A549 (cell line): ENCODE measurements around the gene OBSCN. TPM values are rescaled to one million over a fixed set of nuclear protein-coding genes. Genes with fewer than 3 reads are reported as not detected.

Source experiments
- ATAC-seq, 2 experiments: fragments of 200-7000 bp in 1 of 2; fragments of >200 bp in 1 of 2; cut with Nextera tagmentation in 1 of 2; cut with Tn5 transposase in 1 of 2; 3 replicates each; pipeline versions ENCODE4 v1.8.0 to v1.9.1; 2018 to 2020; ENCODE audit warnings: mild to moderate bottlenecking in 1 of 2, moderate library complexity in 1 of 2
- CTCF ChIA-PET: fragments of 300-600 bp; sonication (Branson Sonifier 250); formaldehyde crosslinking; extraction: SDS; loops from one replicate; lab custom pipeline; 2021; ENCODE audit warnings: antibody characterized with exemption, inconsistent platforms; lab: Yijun Ruan, JAX
- POLR2A ChIA-PET: fragments of 350-600 bp; formaldehyde crosslinking; extraction: SDS; loops from one replicate; lab custom pipeline; 2021; ENCODE audit warnings: antibody characterized with exemption, inconsistent platforms; lab: Yijun Ruan, JAX
- DNase-seq, 2 experiments: peaks; one replicate each; pipeline versions ENCODE4 v3.0.0 to v3.0.0-alpha.2; 2011 to 2016; ENCODE audit warnings: low read depth in 1 of 2, low spot score in 1 of 2
- FAIRE-seq: peaks from 2 replicates; lab custom pipeline; 2011; peaks lifted over from hg19 to GRCh38; lab: Jason Lieb, UNC
- H3K27ac ChIP-seq, 2 experiments: fragments of >200 bp; sonication (Bioruptor Twin); formaldehyde crosslinking; 3 replicates each; pipeline ENCODE4 v1.5.1; 2016 to 2017
- H3K4me1 ChIP-seq: fragments of >200 bp; sonication (Bioruptor Twin); formaldehyde crosslinking; 3 replicates; pipeline ENCODE4 v1.6.1; 2016
- H3K4me2 ChIP-seq: fragments of >200 bp; sonication (Bioruptor Twin); formaldehyde crosslinking; 3 replicates; pipeline ENCODE4 v1.6.1; 2016
- H3K4me3 ChIP-seq: fragments of >200 bp; sonication (Bioruptor Twin); formaldehyde crosslinking; 3 replicates; pipeline ENCODE4 v1.5.1; 2016
- H3K9me3 ChIP-seq: fragments of >200 bp; sonication (Bioruptor Twin); formaldehyde crosslinking; 3 replicates; pipeline ENCODE4 v1.6.1; 2016
- CBX2 ChIP-seq: fragments of 200-600 bp; sonication (generic); IDR thresholded peaks from 2 replicates; pipeline ENCODE4 v1.6.1; 2016; ENCODE audit warnings: low read depth, mild to moderate bottlenecking, borderline replicate concordance
- CEBPB ChIP-seq, 2 experiments: fragments of >200 bp in 1 of 2; sonication (Bioruptor Twin) in 1 of 2; formaldehyde crosslinking in 1 of 2; IDR thresholded peaks; 2 replicates each; pipeline ENCODE4 v1.6.1; 2012 to 2016
- CHD2 ChIP-seq: fragments of 150-350 bp; IDR thresholded peaks from 2 replicates; pipeline ENCODE4 v1.6.1; 2014; ENCODE audit warnings: low read length; ENCODE audit not compliant: partially characterized antibody
- CHD4 ChIP-seq: fragments of 200-600 bp; sonication (generic); IDR thresholded peaks from 2 replicates; pipeline ENCODE4 v1.6.1; 2016; ENCODE audit warnings: antibody characterized with exemption, mild to moderate bottlenecking, borderline replicate concordance
- CTCF ChIP-seq: fragments of >200 bp; sonication (Bioruptor Twin); formaldehyde crosslinking; IDR thresholded peaks from 3 replicates; pipeline ENCODE4 v1.5.1; 2016
- ESRRA ChIP-seq: fragments of 150-350 bp; IDR thresholded peaks from 2 replicates; pipeline ENCODE4 v1.6.1; 2014; ENCODE audit warnings: mild to moderate bottlenecking, low read length, borderline replicate concordance
- FOSB ChIP-seq: fragments of 250-450 bp; sonication (Bioruptor Pico); IDR thresholded peaks from 2 replicates; pipeline ENCODE4 v1.5.0; 2020; ENCODE audit warnings: mild to moderate bottlenecking, moderate library complexity
- FOXS1 ChIP-seq: fragments of 250-450 bp; sonication (Bioruptor Pico); IDR thresholded peaks from 2 replicates; pipeline ENCODE4 v1.5.0; 2020; ENCODE audit warnings: mild to moderate bottlenecking, moderate library complexity
- GATA3 ChIP-seq: IDR thresholded peaks from 2 replicates; pipeline ENCODE4 v1.6.1; 2012; ENCODE audit warnings: borderline replicate concordance
- HDAC2 ChIP-seq: fragments of 200-600 bp; sonication (generic); IDR thresholded peaks from 2 replicates; pipeline ENCODE4 v1.6.1; 2016
- JUN ChIP-seq, 2 experiments: fragments of >200 bp; sonication (Bioruptor Twin); formaldehyde crosslinking; IDR thresholded peaks; 2 replicates in 1 of 2; 3 replicates in 1 of 2; pipeline ENCODE4 v1.6.1; 2016 to 2017
- JUNB ChIP-seq: fragments of >200 bp; sonication (Bioruptor Twin); formaldehyde crosslinking; IDR thresholded peaks from 2 replicates; pipeline ENCODE4 v1.6.1; 2016
- MAZ ChIP-seq: fragments of 150-350 bp; IDR thresholded peaks from 2 replicates; pipeline ENCODE4 v1.6.1; 2014; ENCODE audit warnings: antibody characterized with exemption, low read depth, low read length, borderline replicate concordance
- NFE2L2 ChIP-seq: fragments of 150-350 bp; conservative IDR thresholded peaks from 2 replicates; pipeline ENCODE4 v1.6.1; 2014; ENCODE audit warnings: low read length
- POLR2A ChIP-seq: IDR thresholded peaks from 2 replicates; pipeline ENCODE4 v1.6.1; 2012; ENCODE audit warnings: mild to moderate bottlenecking, low read length
- POLR2AphosphoS2 ChIP-seq: conservative IDR thresholded peaks from 2 replicates; pipeline ENCODE4 v1.6.1; 2012; ENCODE audit warnings: low read length, improper control_type of control experiment, inconsistent platforms
- RAD21 ChIP-seq, 2 experiments: fragments of >200 bp in 1 of 2; sonication (Bioruptor Twin) in 1 of 2; formaldehyde crosslinking in 1 of 2; IDR thresholded peaks in 1 of 2; conservative IDR thresholded peaks in 1 of 2; 2 replicates in 1 of 2; 3 replicates in 1 of 2; pipeline ENCODE4 v1.6.1; 2012 to 2018; ENCODE audit warnings: inconsistent platforms in 1 of 2
- RARB ChIP-seq: fragments of 250-450 bp; sonication (Bioruptor Pico); IDR thresholded peaks from 2 replicates; pipeline ENCODE4 v1.8.0; 2021; ENCODE audit warnings: mild to moderate bottlenecking, moderate library complexity
- RCOR1 ChIP-seq: fragments of 150-350 bp; IDR thresholded peaks from 2 replicates; pipeline ENCODE4 v1.6.1; 2014; ENCODE audit warnings: antibody characterized with exemption, low read length, low read depth
- RNF2 ChIP-seq: fragments of 200-600 bp; sonication (generic); IDR thresholded peaks from 2 replicates; pipeline ENCODE4 v1.6.1; 2016; ENCODE audit warnings: low read depth, mild to moderate bottlenecking, antibody characterized with exemption, moderate library complexity, borderline replicate concordance
- SREBF2 ChIP-seq: fragments of 450-650 bp; IDR thresholded peaks from 2 replicates; pipeline ENCODE4 v1.6.1; 2014; ENCODE audit warnings: mild to moderate bottlenecking, moderate library complexity
- TP53 ChIP-seq: fragments of 250-450 bp; sonication (Bioruptor Pico); IDR thresholded peaks from 2 replicates; pipeline ENCODE4 v1.5.0; 2021; ENCODE audit warnings: mild to moderate bottlenecking, moderate library complexity
- USF2 ChIP-seq: fragments of 450-650 bp; IDR thresholded peaks from 2 replicates; pipeline ENCODE4 v1.6.1; 2014; ENCODE audit warnings: antibody characterized with exemption
- ZC3H11A ChIP-seq: fragments of 450-650 bp; IDR thresholded peaks from 2 replicates; pipeline ENCODE4 v1.6.1; 2014; ENCODE audit warnings: antibody characterized with exemption, mild to moderate bottlenecking
- ZNF302 ChIP-seq: fragments of 250-450 bp; sonication (Bioruptor Pico); IDR thresholded peaks from 2 replicates; pipeline ENCODE4 v1.9.0; 2021; ENCODE audit warnings: inconsistent platforms, mild to moderate bottlenecking, moderate library complexity
- WGBS: methylation state at CpG from one replicate; pipeline ENCODE4 v1.1.6; 2017; ENCODE audit errors: missing lambda C conversion rate; 5-methylcytosine and 5-hydroxymethylcytosine counted together
- polyA plus RNA-seq, 4 experiments: library from polyadenylated mRNA; depleted of rRNA in 3 of 4; stranded (reverse); fragments of >200 nt; fragmentation: RNase III in 1 of 4; extraction: RNeasy Plus Mini Kit Qiagen cat#74134 plus additional on column Dnase treatment in 1 of 4; gene quantifications; 2 replicates in 3 of 4; 3 replicates in 1 of 4; pipeline ENCODE4 v1.2.3, GENCODE V29; 2011 to 2017

OBSCN gene
- polyA plus RNA-seq, 2 of the 4 experiments (the other 2 are of a cell fraction): 3.1 to 6.8 TPM

- H3K4me3 ChIP-seq: no peak overlapping the region
- no peaks in the 10 kb centered on the region for H3K9me3 ChIP-seq
- TF ChIP-seq NFE2L2: no peak
- no peak for TF ChIP-seq FOSB (CRISPR knock-in tag)
- no peak for TF ChIP-seq ESRRA
- TF ChIP-seq FOXS1 (CRISPR knock-in tag): no peak
- TF ChIP-seq SREBF2: no peak
- no peak overlapping the region for H3K27ac ChIP-seq
- FAIRE-seq (no peak), ATAC-seq (no peak), DNase-seq (no peak)
- ChIA-PET POLR2A (no interaction called here), CTCF (no interaction called here)
- WGBS: 49% methylated on average over 5 of the region's 8 CpGs
- no peak overlapping the region for H3K4me2 ChIP-seq
- H3K4me1 ChIP-seq: no peaks in the 10 kb centered on the region
Observed at GRCh38 chr1:228309326-228310067, 101.7 kb downstream of the OBSCN start.

GRCh38 chr1:228310162-228310792, 102.4 kb downstream of the OBSCN start:
- TF ChIP-seq ZC3H11A: no peak
- no peak for TF ChIP-seq POLR2AphosphoS2
- no peak for TF ChIP-seq JUNB
- no peak for TF ChIP-seq JUN (IDR thresholded peaks at IDR 0.05)
- no peak for TF ChIP-seq USF2
- TF ChIP-seq ESRRA: no peak
- no peak for TF ChIP-seq CBX2
- no peak for TF ChIP-seq FOSB (CRISPR knock-in tag)
- no peak for TF ChIP-seq MAZ
- TF ChIP-seq CHD2: no peak
- no peak for TF ChIP-seq POLR2A
- TF ChIP-seq RARB: no peak
- ATAC-seq (no peak), DNase-seq (no peak), FAIRE-seq (no peak)
- 63% methylated on average over 3 of the region's 3 CpGs for WGBS
- no peak overlapping the region for H3K27ac ChIP-seq
- ChIA-PET POLR2A (no interaction called here), CTCF (no interaction called here)
- no peaks in the 10 kb centered on the region for H3K9me3 ChIP-seq
- H3K4me1 ChIP-seq: no peaks in the 10 kb centered on the region
- H3K4me3 ChIP-seq: no peak overlapping the region
- H3K4me2 ChIP-seq: no peak overlapping the region

- FAIRE-seq: no peak
- TF ChIP-seq RNF2 (no peak), CBX2 (no peak), CHD2 (no peak), RCOR1 (no peak), ZNF302 (CRISPR knock-in tag) (no peak), GATA3 (no peak), CTCF (no peak), RAD21 (conservative IDR thresholded peaks at IDR 0.05 in 1 of 2, IDR thresholded peaks at IDR 0.05 in 1 of 2) (no peak), MAZ (no peak), RARB (no peak), USF2 (no peak), CHD4 (no peak), HDAC2 (no peak), CEBPB (IDR thresholded peaks at IDR 0.05) (no peak), TP53 (CRISPR knock-in tag) (no peak)
- WGBS: 93% methylated on average over 3 of the region's 3 CpGs
Observed at GRCh38 chr1:228311091-228311490, 103.2 kb downstream of the OBSCN start.

More at GRCh38 chr1:228311091-228311490, 103.2 kb downstream of the OBSCN start:
- ATAC-seq (no peak), DNase-seq (no peak)
- no peak overlapping the region for H3K4me3 ChIP-seq
- H3K4me1 ChIP-seq: no peaks in the 10 kb centered on the region
- CTCF ChIA-PET: no interaction called here
- no peak overlapping the region for H3K27ac ChIP-seq
- H3K4me2 ChIP-seq: no peak overlapping the region
- no peaks in the 10 kb centered on the region for H3K9me3 ChIP-seq
- POLR2A ChIA-PET: no interaction called here
